ENCODE results near the gene NAMPT.

GRCh38 chr7:106316947-106317346 is 32.2 kb upstream of the NAMPT start:
- TF ChIP-seq POLR2AphosphoS5 (IDR thresholded peaks at IDR 0.05; ENCODE audit: borderline replicate concordance, low read depth, low read length) (no peak), EZH2 (IDR thresholded peaks at IDR 0.05) (no peak)

All from SK-N-MC (cell line).